Measurements from ENCODE around the gene IL22RA2. TPM values are rescaled to one million over a fixed set of nuclear protein-coding genes. Genes with fewer than 3 reads are reported as not detected.
"Not testable (repeated sequence)": the region's sequence is repeated elsewhere in the genome, so short reads cannot be mapped to it uniquely, and the experiment has no call there.

The IL22RA2 gene
- total RNA-seq, 2 donors from 2014 or later = not detected

GRCh38 chr6:137208279-137208678 is 34.8 kb upstream of the IL22RA2 start:
- WGBS = 98% methylated on average over 7 of the region's 7 CpGs
- Histone ChIP-seq H3K4me1 (replicated peaks) (no peaks in the 10 kb centered on the region), H3K4me3 (no peak overlapping the region), H3K27me3 (replicated peaks; ENCODE audit: insufficient read depth) (no peaks in the 10 kb centered on the region), H3K36me3 (peaks cover 0 to 4% of the 10 kb centered on the region in 2 donors), H3K9me3 (no peaks in the 10 kb centered on the region), H3K27ac (no peak overlapping the region)
- TF ChIP-seq CTCF (IDR thresholded peaks at IDR 0.05) = no peak
- no peak for TF ChIP-seq POLR2A (IDR thresholded peaks at IDR 0.05)
- no peak for TF ChIP-seq POLR2AphosphoS5 (IDR thresholded peaks at IDR 0.05)
- no peak for DNase-seq (ENCODE audit: low spot score)
- intact Hi-C loops (cut with DNase I) = no loop called here

DNA sequence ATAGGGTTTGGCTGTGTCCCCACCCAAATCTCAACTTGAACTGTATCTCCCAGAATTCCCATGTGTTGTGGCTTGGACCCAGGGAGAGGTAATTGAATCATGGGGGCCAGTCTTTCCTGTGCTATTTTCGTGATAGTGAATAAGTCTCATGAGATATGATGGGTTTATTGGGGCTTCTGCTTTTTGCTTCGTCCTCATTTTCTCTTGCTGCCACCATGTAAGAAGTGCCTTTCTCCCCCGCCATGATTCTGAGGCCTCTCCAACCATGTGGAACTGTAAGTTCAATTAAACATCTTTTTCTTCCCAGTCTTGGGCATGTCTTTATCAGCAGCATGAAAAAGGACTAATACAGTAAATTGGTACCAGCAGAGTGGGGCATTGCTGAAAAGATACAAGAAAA is 34.0 kb upstream of the IL22RA2 start:
- H3K36me3 ChIP-seq; H3K4me1 ChIP-seq (replicated peaks); intact Hi-C loops (cut with DNase I): not testable (repeated sequence)

DNA sequence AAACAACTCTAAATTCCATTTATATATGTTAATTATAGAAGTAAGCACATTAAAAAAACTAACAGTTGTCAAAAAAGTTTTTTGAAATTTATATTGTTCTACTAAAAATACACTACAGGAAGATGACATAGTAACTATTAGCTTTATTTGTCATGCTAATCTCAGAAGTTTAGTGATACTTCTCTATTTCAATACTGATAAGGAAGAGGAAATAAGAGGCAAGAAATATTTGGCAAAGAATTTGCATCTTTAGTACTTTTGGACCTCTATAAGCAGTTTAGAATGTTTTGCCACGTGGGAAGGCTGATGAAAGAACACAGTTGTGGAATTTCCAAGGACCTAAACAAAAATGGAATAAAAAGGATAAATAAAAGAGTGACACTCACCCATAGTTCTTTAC is 33.1 kb upstream of the IL22RA2 start:
- Histone ChIP-seq H3K36me3 (peaks cover 0 to 5% of the 10 kb centered on the region in 2 donors), H3K27me3 (replicated peaks; ENCODE audit: insufficient read depth) (no peaks in the 10 kb centered on the region), H3K27ac (no peak overlapping the region), H3K9me3 (no peaks in the 10 kb centered on the region), H3K4me1 (replicated peaks) (no peaks in the 10 kb centered on the region), H3K4me3 (no peak overlapping the region)
- intact Hi-C loops (cut with DNase I) = no loop called here
- no peak for TF ChIP-seq POLR2A (IDR thresholded peaks at IDR 0.05)
- TF ChIP-seq POLR2AphosphoS5 (IDR thresholded peaks at IDR 0.05) = no peak
- 45% methylated on average over 1 of the region's 1 CpG for WGBS
- DNase-seq (ENCODE audit: low spot score) = no peak

More for the DNA sequence above, 34.0 kb upstream of the IL22RA2 start:
- not testable (repeated sequence) for DNase-seq (ENCODE audit: low spot score); H3K4me3 ChIP-seq; H3K9me3 ChIP-seq; H3K27ac ChIP-seq; H3K27me3 ChIP-seq (replicated peaks; ENCODE audit: insufficient read depth)
- 91% methylated on average over 3 of the region's 3 CpGs for WGBS

GRCh38 chr6:137203256-137203655 is 29.8 kb upstream of the IL22RA2 start:
- no peak for DNase-seq (ENCODE audit: low spot score)
- H3K4me3 ChIP-seq = no peak overlapping the region
- WGBS = 92% methylated on average over 2 of the region's 2 CpGs
- H3K27ac ChIP-seq = no peak overlapping the region
- H3K4me1 ChIP-seq (replicated peaks) = no peaks in the 10 kb centered on the region
- no peaks in the 10 kb centered on the region for H3K27me3 ChIP-seq (replicated peaks; ENCODE audit: insufficient read depth)
- peaks cover 0 to 5% of the 10 kb centered on the region in 2 donors for H3K36me3 ChIP-seq
- TF ChIP-seq CTCF (IDR thresholded peaks at IDR 0.05) = no peak
- no peak for TF ChIP-seq POLR2A (IDR thresholded peaks at IDR 0.05)
- no peak for TF ChIP-seq POLR2AphosphoS5 (IDR thresholded peaks at IDR 0.05)
- H3K9me3 ChIP-seq = no peaks in the 10 kb centered on the region
- intact Hi-C loops (cut with DNase I) = no loop called here

DNA sequence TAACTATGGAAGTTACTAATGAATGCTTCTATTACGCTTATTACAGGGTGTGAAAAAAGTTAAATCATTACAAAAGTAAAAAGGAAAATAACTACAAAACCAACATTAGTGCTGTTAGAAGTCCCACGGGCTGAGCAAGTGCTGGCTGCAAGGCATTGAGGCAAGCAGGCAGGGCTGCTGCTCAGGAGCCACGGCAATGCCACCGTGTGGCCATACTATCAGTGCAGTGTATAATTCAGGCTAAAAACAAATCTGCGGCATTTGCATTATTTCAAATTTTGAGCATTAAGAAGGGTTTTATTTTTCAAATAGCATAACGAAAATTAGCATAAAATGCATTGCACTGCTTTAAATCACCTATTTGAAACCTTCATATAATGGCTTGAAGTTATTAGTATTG is 28.6 kb upstream of the IL22RA2 start:
- DNase-seq (ENCODE audit: low spot score) = peak; percentile 15
- no peaks in the 10 kb centered on the region for H3K4me1 ChIP-seq (replicated peaks)
- no peaks in the 10 kb centered on the region for H3K27me3 ChIP-seq (replicated peaks; ENCODE audit: insufficient read depth)
- WGBS = 61% methylated on average over 6 of the region's 6 CpGs
- no peak overlapping the region for H3K4me3 ChIP-seq
- no peak overlapping the region for H3K27ac ChIP-seq
- peaks cover 0 to 5% of the 10 kb centered on the region in 2 donors for H3K36me3 ChIP-seq
- H3K9me3 ChIP-seq = no peaks in the 10 kb centered on the region
- TF ChIP-seq POLR2A (IDR thresholded peaks at IDR 0.05) (no peak), POLR2AphosphoS5 (IDR thresholded peaks at IDR 0.05) (no peak), CTCF (IDR thresholded peaks at IDR 0.05) (peak in 3 of 4 experiments; percentile 31 to 60 (median 54))
- intact Hi-C loops (cut with DNase I) = no loop called here

GRCh38 chr6:137201006-137201405 is 27.6 kb upstream of the IL22RA2 start:
- Histone ChIP-seq H3K4me3 (no peak overlapping the region), H3K27me3 (replicated peaks; ENCODE audit: insufficient read depth) (no peaks in the 10 kb centered on the region), H3K9me3 (no peaks in the 10 kb centered on the region), H3K4me1 (replicated peaks) (no peaks in the 10 kb centered on the region), H3K36me3 (peaks cover 0 to 5% of the 10 kb centered on the region in 2 donors), H3K27ac (no peak overlapping the region)
- WGBS = 98% methylated on average over 1 of the region's 1 CpG
- TF ChIP-seq POLR2A (IDR thresholded peaks at IDR 0.05) (no peak), CTCF (IDR thresholded peaks at IDR 0.05) (no peak), POLR2AphosphoS5 (IDR thresholded peaks at IDR 0.05) (no peak)
- no peak for DNase-seq (ENCODE audit: low spot score)
- intact Hi-C loops (cut with DNase I) = no loop called here
